MCF 10A (cell line): ENCODE results near the gene SLC16A5. TPM values are rescaled to one million over a fixed set of nuclear protein-coding genes. Genes with fewer than 3 reads are reported as not detected.

ENCODE experiments used
- BruUV-seq: library from RNA; stranded (reverse); fragments of 400-500 nt; replicated peaks from 2 replicates; lab custom pipeline; 2021; lab: Mats Ljungman, UMichigan
- CTCF ChIA-PET: fragments of 300-600 bp; sonication (Branson Sonifier 250); formaldehyde crosslinking; extraction: SDS; loops from one replicate; lab custom pipeline; 2021; ENCODE audit warnings: antibody characterized with exemption, inconsistent platforms; lab: Yijun Ruan, JAX
- POLR2A ChIA-PET: fragments of 300-600, 350-650 bp; sonication (Branson Sonifier 250); formaldehyde crosslinking; extraction: SDS; loops from one replicate; lab custom pipeline; 2020; ENCODE audit warnings: antibody characterized with exemption, inconsistent platforms; lab: Yijun Ruan, JAX
- DNase-seq: peaks from one replicate; pipeline ENCODE4 v3.0.0-alpha.2; 2018; ENCODE audit not compliant: unreplicated experiment
- H3K27ac Mint-ChIP-seq: one replicate; pipeline ENCODE4 v1.8.0; 2022; ENCODE audit warnings: mild to moderate bottlenecking, low read depth, mixed read lengths; ENCODE audit not compliant: unreplicated experiment
- H3K27me3 Mint-ChIP-seq: one replicate; pipeline ENCODE4 v1.8.0; 2022; ENCODE audit warnings: mixed read lengths; ENCODE audit not compliant: insufficient read depth, unreplicated experiment
- H3K36me3 Mint-ChIP-seq: one replicate; pipeline ENCODE4 v1.8.0; 2022; ENCODE audit warnings: mild to moderate bottlenecking, moderate library complexity, mixed read lengths; ENCODE audit not compliant: insufficient read depth, unreplicated experiment
- H3K4me1 Mint-ChIP-seq: one replicate; pipeline ENCODE4 v1.8.0; 2022; ENCODE audit warnings: mixed read lengths; ENCODE audit not compliant: insufficient read depth, unreplicated experiment
- H3K4me3 Mint-ChIP-seq: one replicate; pipeline ENCODE4 v1.8.0; 2022; ENCODE audit warnings: mild to moderate bottlenecking, moderate library complexity, mixed read lengths; ENCODE audit not compliant: unreplicated experiment
- H3K9me3 Mint-ChIP-seq: one replicate; pipeline ENCODE4 v1.8.0; 2022; ENCODE audit warnings: mixed read lengths; ENCODE audit not compliant: unreplicated experiment
- CTCF ChIP-seq: fragments of 200-600 bp; IDR thresholded peaks from one replicate; pipeline ENCODE4 v1.8.0; 2022; ENCODE audit warnings: antibody characterized with exemption, mild to moderate bottlenecking; ENCODE audit not compliant: unreplicated experiment
- intact Hi-C: fragments of 100-400 bp; cut with micrococcal nuclease; formaldehyde crosslinking; loops from 2 replicates; pipeline ENCODE4 v1.14.1; 2022
- total RNA-seq: library from RNA; stranded (reverse); gene quantifications from 2 replicates; pipeline ENCODE4 v1.2.3, GENCODE V29; 2022

The SLC16A5 gene
- total RNA-seq, 1 experiment from 2014 or later = 26.0 TPM

- peak; percentile 14 for DNase-seq
- Mint-ChIP-seq H3K36me3 (peaks cover 48% of the 10 kb centered on the region), H3K27ac (peak overlapping the region; percentile 76), H3K27me3 (no peaks in the 10 kb centered on the region), H3K4me3 (peak overlapping the region; percentile 98), H3K4me1 (peaks cover 13% of the 10 kb centered on the region), H3K9me3 (no peaks in the 10 kb centered on the region)
- intact Hi-C loops = no loop called here
- no TSS peak for BruUV-seq
- TF ChIP-seq CTCF = no peak
- POLR2A ChIA-PET = interaction anchor here (0.5 to 4.9 kb wide), 27 partner anchors 8 to 357 kb away, joined by 3 to 63 read pairs (median 7); partner anchors contain the start of genes ARMC7, CDR2L, FDXR and GRB2
- CTCF ChIA-PET = interaction anchor here (0.6 to 2.6 kb wide), 12 partner anchors 12 to 585 kb away, joined by 3 to 20 read pairs (median 3); partner anchors contain the start of gene NUP85
These were observed 39.4 kb upstream of the SLC16A5 start for GRCh38 chr17:75048249-75048878.

- H3K36me3 Mint-ChIP-seq = peaks cover 55% of the 10 kb centered on the region
- no peak for TF ChIP-seq CTCF
- no peak overlapping the region for H3K27ac Mint-ChIP-seq
- DNase-seq = no peak
- POLR2A ChIA-PET = interaction anchor here (0.7 to 4.9 kb wide), 27 partner anchors 8 to 357 kb away, joined by 3 to 63 read pairs (median 5); partner anchors contain the start of genes ARMC7, CDR2L, FDXR and GRB2
- intact Hi-C loops = no loop called here
- BruUV-seq = no TSS peak
- peak overlapping the region; percentile 98 for H3K4me3 Mint-ChIP-seq
- H3K4me1 Mint-ChIP-seq = peaks cover 13% of the 10 kb centered on the region
- no peaks in the 10 kb centered on the region for H3K9me3 Mint-ChIP-seq
- CTCF ChIA-PET = interaction anchor here (0.7 to 2.6 kb wide), 8 partner anchors 12 to 152 kb away, joined by 3 to 20 read pairs (median 4); no protein-coding TSS in a partner anchor
- no peaks in the 10 kb centered on the region for H3K27me3 Mint-ChIP-seq
These were observed 38.7 kb upstream of the SLC16A5 start for GRCh38 chr17:75049057-75049456.

- CTCF ChIA-PET = interaction anchor here (0.6 to 2.6 kb wide), 6 partner anchors 11 to 111 kb away, joined by 3 to 20 read pairs (median 6); no protein-coding TSS in a partner anchor
- H3K27me3 Mint-ChIP-seq = no peaks in the 10 kb centered on the region
- no TSS peak for BruUV-seq
- TF ChIP-seq CTCF = no peak
- DNase-seq = no peak
- peaks cover 59% of the 10 kb centered on the region for H3K36me3 Mint-ChIP-seq
- POLR2A ChIA-PET = interaction anchor here (0.7 to 4.9 kb wide), 11 partner anchors 10 to 168 kb away, joined by 3 to 34 read pairs (median 4); partner anchors contain the start of genes ARMC7 and MRPL58
- intact Hi-C loops = no loop called here
- H3K9me3 Mint-ChIP-seq = no peaks in the 10 kb centered on the region
- H3K4me3 Mint-ChIP-seq = no peak overlapping the region
- no peak overlapping the region for H3K27ac Mint-ChIP-seq
- peaks cover 13% of the 10 kb centered on the region for H3K4me1 Mint-ChIP-seq
These were observed 38.0 kb upstream of the SLC16A5 start for GRCh38 chr17:75049706-75050105.

DNA sequence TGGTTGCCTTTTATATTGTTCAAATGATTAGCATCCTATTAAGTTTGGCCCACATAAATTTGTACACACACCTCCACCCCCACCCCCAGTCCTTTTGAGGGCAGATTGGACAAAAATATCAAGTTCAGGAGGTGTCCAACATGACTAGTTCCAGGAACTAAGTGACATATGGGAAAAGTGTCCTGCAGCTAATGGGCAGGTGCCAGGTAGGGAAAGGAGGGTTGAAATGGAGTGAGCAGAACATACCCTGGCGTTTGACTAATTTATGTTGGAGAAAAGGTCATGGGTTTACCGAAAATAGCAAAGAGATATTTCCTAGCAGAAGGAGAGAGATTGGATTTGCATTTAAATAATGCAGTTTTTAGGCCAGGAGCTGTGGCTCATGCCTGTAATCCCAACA, 35.8 kb upstream of the SLC16A5 start:
- DNase-seq = no peak
- Mint-ChIP-seq H3K27ac (no peak overlapping the region), H3K4me1 (peaks cover 13% of the 10 kb centered on the region), H3K27me3 (no peaks in the 10 kb centered on the region), H3K36me3 (peaks cover 71% of the 10 kb centered on the region), H3K4me3 (no peak overlapping the region), H3K9me3 (no peaks in the 10 kb centered on the region)
- no peak for TF ChIP-seq CTCF
- CTCF ChIA-PET = interaction anchor here (0.6 to 0.7 kb wide), 2 partner anchors 9 to 18 kb away, joined by 3 read pairs; no protein-coding TSS in a partner anchor
- no TSS peak for BruUV-seq
- intact Hi-C loops = no loop called here
- POLR2A ChIA-PET = interaction anchor here (1.4 kb wide), 1 partner anchor 9 kb away, joined by 5 read pairs; no protein-coding TSS in a partner anchor
